Right lobe of liver (tissue), 6 donors: ENCODE results near the gene SEC24B. TPM values are rescaled to one million over a fixed set of nuclear protein-coding genes. Genes with fewer than 3 reads are reported as not detected.
"Not testable (repeated sequence)": the region's sequence is repeated elsewhere in the genome, so short reads cannot be mapped to it uniquely, and the experiment has no call there.

Source experiments
- ATAC-seq, 4 donors: fragments of 200-7000 bp; cut with Tn5 transposase; one replicate each; pipeline ENCODE4 v1.9.1; 2020; ENCODE audit warnings: mild to moderate bottlenecking in 4 of 4, moderate library complexity in 4 of 4
- DNase-seq, 3 donors: peaks; one replicate each; pipeline ENCODE4 v3.0.0-alpha.2; 2020
- H3K27ac ChIP-seq, 3 donors: fragments of 200-600 bp; one replicate each; pipeline ENCODE4 v1.8.0; 2022
- H3K27me3 ChIP-seq, 2 donors: fragments of 200-600 bp; one replicate each; pipeline ENCODE4 v1.8.0; 2022
- H3K36me3 ChIP-seq, 4 donors: fragments of 200-600 bp; sonication (generic) in 1 of 4; one replicate each; pipeline versions ENCODE4 v1.5.1 to v1.8.0; 2017 to 2022; ENCODE audit warnings: control low read depth in 1 of 4
- H3K4me1 ChIP-seq, 4 donors: fragments of 200-600 bp; sonication (generic) in 1 of 4; one replicate each; pipeline versions ENCODE4 v1.5.1 to v1.8.0; 2017 to 2022; ENCODE audit warnings: control low read depth in 1 of 4
- H3K4me3 ChIP-seq, 3 donors: fragments of 200-600 bp; one replicate each; pipeline ENCODE4 v1.8.0; 2022
- H3K9me3 ChIP-seq, 4 donors: fragments of 200-600 bp; sonication (generic) in 1 of 4; one replicate each; pipeline versions ENCODE4 v1.5.1 to v1.8.0; 2017 to 2022; ENCODE audit warnings: control low read depth in 1 of 4
- POLR2A ChIP-seq: fragments of 450-650 bp; IDR thresholded peaks from one replicate; pipeline ENCODE4 v1.6.1; 2017; ENCODE audit warnings: antibody characterized with exemption, mild to moderate bottlenecking
- WGBS: methylation state at CpG from one replicate; pipeline ENCODE4 v1.1.6; 2018; ENCODE audit warnings: low coverage, low lambda C conversion rate; ENCODE audit not compliant: insufficient coverage; ENCODE audit errors: missing lambda C conversion rate; 5-methylcytosine and 5-hydroxymethylcytosine counted together
- intact Hi-C, 2 donors: fragments of 100-400 bp; cut with DNase I; formaldehyde crosslinking; loops; one replicate each; pipeline versions ENCODE4 v1.11.2 to v1.14.1; 2022
- total RNA-seq, 6 experiments: library from RNA; depleted of rRNA in 2 of 6; stranded (reverse); fragments of >200 nt in 2 of 6; fragmentation: NEBNext Ultra II Directional in 3 of 6; extraction: Animal tissue kit (Norgen Biotek cat#: 25700) in 3 of 6; gene quantifications; one replicate each; pipeline versions ENCODE4 v1.1.0 to v1.2.4, GENCODE V29; 2016 to 2023
- TF ChIP-seq, protein P1 (sequence below), 4 donors: fragments of 200-600 bp in 3 of 4; fragments of 450-650 bp in 1 of 4; IDR thresholded peaks; one replicate each; pipeline versions ENCODE4 v1.5.1 to v1.8.0; 2016 to 2022; ENCODE audit warnings: antibody characterized with exemption in 4 of 4, mild to moderate bottlenecking in 2 of 4
- donor health status: DM: no; HTN: yes; CAD: no.
- donor health status: DM: no; HTN: no; CAD: no.
- donor health status: DM: no; HTN: no; CAD: no.
- donor health status: DM: no; HTN: yes; CAD: no.
- donor health status: DM: no; HTN: yes; CAD: no.

SEC24B gene
- total RNA-seq, 6 experiments from 2014 or later, result 22.1 to 55.0 (median 27.1) TPM

DNA sequence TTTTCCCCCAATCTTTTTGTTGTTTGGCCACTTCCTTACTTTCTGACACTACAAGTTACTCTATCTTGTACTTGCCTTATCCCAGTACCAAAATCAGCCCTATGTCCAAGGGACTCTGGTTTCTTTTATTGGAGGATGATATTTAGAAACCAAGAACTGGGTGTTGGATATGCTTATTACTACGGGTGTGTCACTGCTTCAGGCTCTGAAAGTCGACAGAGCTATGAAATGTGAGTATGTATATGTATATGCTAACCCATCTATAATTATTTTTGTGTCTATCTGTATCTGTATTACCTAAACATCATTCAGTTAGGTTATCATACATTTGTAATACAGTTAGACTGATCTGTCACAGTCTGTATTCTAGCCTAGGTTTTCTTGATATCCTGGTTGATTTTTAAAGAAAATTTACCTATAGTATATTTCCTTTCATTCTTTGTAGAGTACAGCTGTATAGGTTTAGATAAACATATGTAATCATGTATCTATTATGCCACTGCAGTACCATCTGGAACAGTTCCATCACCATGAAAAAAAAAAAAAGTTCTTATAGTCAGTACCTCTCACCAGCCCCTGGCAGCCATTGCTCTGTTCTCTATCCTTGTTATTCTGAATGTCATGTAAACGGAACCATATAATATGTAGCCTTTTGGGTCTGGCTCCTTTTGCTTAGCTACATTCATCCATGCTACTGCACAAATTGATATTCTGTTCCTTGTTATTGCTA, 18.1 kb downstream of the SEC24B start:
- 89% methylated on average over 3 of the region's 3 CpGs for WGBS
- no peak for TF ChIP-seq POLR2A
- TF ChIP-seq, protein P1, sequence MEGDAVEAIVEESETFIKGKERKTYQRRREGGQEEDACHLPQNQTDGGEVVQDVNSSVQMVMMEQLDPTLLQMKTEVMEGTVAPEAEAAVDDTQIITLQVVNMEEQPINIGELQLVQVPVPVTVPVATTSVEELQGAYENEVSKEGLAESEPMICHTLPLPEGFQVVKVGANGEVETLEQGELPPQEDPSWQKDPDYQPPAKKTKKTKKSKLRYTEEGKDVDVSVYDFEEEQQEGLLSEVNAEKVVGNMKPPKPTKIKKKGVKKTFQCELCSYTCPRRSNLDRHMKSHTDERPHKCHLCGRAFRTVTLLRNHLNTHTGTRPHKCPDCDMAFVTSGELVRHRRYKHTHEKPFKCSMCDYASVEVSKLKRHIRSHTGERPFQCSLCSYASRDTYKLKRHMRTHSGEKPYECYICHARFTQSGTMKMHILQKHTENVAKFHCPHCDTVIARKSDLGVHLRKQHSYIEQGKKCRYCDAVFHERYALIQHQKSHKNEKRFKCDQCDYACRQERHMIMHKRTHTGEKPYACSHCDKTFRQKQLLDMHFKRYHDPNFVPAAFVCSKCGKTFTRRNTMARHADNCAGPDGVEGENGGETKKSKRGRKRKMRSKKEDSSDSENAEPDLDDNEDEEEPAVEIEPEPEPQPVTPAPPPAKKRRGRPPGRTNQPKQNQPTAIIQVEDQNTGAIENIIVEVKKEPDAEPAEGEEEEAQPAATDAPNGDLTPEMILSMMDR (IDR thresholded peaks at IDR 0.05), result no peak
- Histone ChIP-seq H3K27me3 (no peaks in the 10 kb centered on the region), H3K4me1 (peaks cover 0 to 7% (median 2%) of the 10 kb centered on the region in 4 donors), H3K27ac (no peak overlapping the region), H3K9me3 (no peaks in the 10 kb centered on the region), H3K4me3 (no peak overlapping the region), H3K36me3 (peaks cover 0 to 11% (median 4%) of the 10 kb centered on the region in 4 donors)
- DNase-seq (no peak), ATAC-seq (no peak)
- intact Hi-C loops, result no loop called here

DNA sequence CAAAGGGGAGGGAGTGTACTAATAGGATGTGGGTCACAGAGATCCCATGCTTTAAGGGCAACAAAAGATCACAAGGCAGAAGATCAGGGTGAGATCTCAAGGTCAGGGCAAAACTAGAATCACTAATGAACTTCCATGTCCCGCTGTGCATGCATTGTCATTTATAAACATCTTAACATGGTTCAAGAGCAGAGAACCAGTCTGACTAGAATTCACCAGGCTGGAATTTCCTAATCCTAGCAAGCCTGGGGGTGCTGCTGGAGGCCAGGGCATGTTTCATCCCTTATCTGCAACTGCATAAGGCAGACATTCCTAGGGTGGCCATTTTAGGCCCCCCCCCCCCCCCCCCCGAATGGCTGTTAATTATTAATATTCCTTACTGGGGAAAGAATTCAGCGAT, 19.5 kb downstream of the SEC24B start:
- DNase-seq, ATAC-seq, H3K27me3 ChIP-seq, intact Hi-C loops, H3K4me3 ChIP-seq, H3K27ac ChIP-seq, H3K9me3 ChIP-seq: not testable (repeated sequence)
- Histone ChIP-seq H3K36me3 (peaks cover 0 to 11% (median 4%) of the 10 kb centered on the region in 4 donors), H3K4me1 (peaks cover 0 to 11% (median 4%) of the 10 kb centered on the region in 4 donors)
- WGBS, result 92% methylated on average over 2 of the region's 3 CpGs

DNA sequence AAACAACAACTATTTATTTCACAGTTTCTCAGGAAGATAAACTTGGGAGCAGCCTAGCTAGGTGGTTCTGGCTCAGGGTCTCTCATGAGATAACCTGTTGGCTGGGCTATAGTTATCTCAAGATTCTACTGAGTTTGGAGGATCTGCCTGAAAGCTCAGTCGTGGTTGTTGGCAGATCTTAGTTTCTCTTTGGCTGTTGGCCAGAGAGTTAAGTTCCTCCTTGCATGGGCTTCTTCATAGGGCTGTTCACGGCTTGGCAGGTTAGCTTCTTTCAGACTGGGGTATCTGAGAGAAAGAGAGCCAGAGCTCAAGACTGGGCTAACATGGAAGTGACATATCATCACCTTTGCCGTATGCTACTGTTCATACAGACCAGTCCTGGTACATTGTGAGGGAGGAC, 28.7 kb downstream of the SEC24B start:
- 63% methylated on average over 3 of the region's 3 CpGs for WGBS
- peak in 3 of 4 donors; percentile 30 to 47 (median 34) for ATAC-seq
- TF ChIP-seq, protein P1 (IDR thresholded peaks at IDR 0.05), result no peak
- no peak for TF ChIP-seq POLR2A
- Histone ChIP-seq H3K27ac (no peak overlapping the region), H3K27me3 (no peaks in the 10 kb centered on the region), H3K4me3 (no peak overlapping the region), H3K36me3 (peaks cover 0 to 24% (median 19%) of the 10 kb centered on the region in 4 donors), H3K4me1 (peaks cover 0 to under 1% (median 0%) of the 10 kb centered on the region in 4 donors), H3K9me3 (no peaks in the 10 kb centered on the region)
- no peak for DNase-seq
- intact Hi-C loops, result no loop called here

DNA sequence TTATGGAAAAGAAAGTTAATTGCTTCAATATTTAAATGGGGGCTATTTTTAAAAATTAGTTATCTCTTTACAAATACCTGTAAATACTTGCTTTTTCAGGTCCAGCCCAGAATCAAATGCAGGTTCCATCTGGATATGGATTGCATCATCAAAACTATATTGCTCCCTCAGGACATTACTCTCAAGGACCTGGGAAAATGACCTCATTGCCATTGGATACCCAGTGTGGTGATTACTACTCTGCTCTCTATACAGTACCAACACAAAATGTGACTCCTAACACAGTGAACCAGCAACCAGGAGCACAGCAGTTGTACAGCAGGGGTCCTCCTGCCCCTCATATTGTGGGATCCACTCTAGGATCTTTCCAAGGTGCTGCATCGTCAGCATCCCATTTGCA, 29.2 kb downstream of the SEC24B start:
- Histone ChIP-seq H3K9me3 (no peaks in the 10 kb centered on the region), H3K4me3 (no peak overlapping the region), H3K4me1 (no peaks in the 10 kb centered on the region), H3K27ac (no peak overlapping the region), H3K27me3 (no peaks in the 10 kb centered on the region), H3K36me3 (peaks cover 0 to 24% (median 19%) of the 10 kb centered on the region in 4 donors)
- DNase-seq (no peak), ATAC-seq (no peak)
- intact Hi-C loops, result no loop called here
- TF ChIP-seq POLR2A, result no peak
- TF ChIP-seq, protein P1 (IDR thresholded peaks at IDR 0.05), result no peak
- WGBS, result no CpG with 5 or more reads among the region's 1 CpG

DNA sequence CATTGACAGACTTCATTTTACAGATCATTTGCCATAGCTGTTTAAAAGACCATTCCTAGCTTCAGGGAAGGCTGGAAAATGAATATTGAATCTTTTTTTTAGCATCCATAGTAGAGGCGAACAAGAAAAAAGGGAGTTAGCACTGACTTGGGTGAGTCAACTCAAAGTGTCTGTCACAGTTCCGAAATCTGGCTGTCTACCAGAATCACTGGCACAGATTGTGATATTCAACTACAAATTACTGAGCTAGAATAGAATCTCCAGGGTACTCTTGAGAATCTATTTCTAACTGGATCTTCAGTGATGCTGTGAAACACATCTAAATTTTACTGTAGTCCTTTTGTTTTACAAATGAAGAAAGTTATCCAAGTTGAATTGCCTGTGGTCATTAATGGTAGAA, 31.5 kb downstream of the SEC24B start:
- no peaks in the 10 kb centered on the region for H3K27me3 ChIP-seq
- peak in 1 of 4 donors; percentile 36 for ATAC-seq
- no peak overlapping the region for H3K4me3 ChIP-seq
- peaks cover 0 to 30% (median 20%) of the 10 kb centered on the region in 4 donors for H3K36me3 ChIP-seq
- H3K27ac ChIP-seq, result no peak overlapping the region
- H3K9me3 ChIP-seq, result no peaks in the 10 kb centered on the region
- 60% methylated on average over 2 of the region's 2 CpGs for WGBS
- no peak for DNase-seq
- no peaks in the 10 kb centered on the region for H3K4me1 ChIP-seq
- intact Hi-C loops, result no loop called here
- TF ChIP-seq, protein P1 (IDR thresholded peaks at IDR 0.05), result no peak
- TF ChIP-seq POLR2A, result no peak
